Esophagus squamous epithelium (tissue), 4 donors: ENCODE data around the gene KCNE4.

ENCODE experiments used
- CTCF ChIP-seq, 6 experiments: fragments of 450-650 bp in 4 of 6; fragments of 200-600 bp in 2 of 6; sonication (generic) in 2 of 6; IDR thresholded peaks; one replicate each; pipeline ENCODE4 v1.5.1; 2016 to 2019; ENCODE audit warnings: antibody characterized with exemption in 6 of 6, mild to moderate bottlenecking in 4 of 6, moderate library complexity in 4 of 6
- POLR2A ChIP-seq, 4 donors: fragments of 450-650 bp; IDR thresholded peaks; one replicate each; pipeline ENCODE4 v1.6.1; 2017; ENCODE audit warnings: antibody characterized with exemption in 4 of 4, mild to moderate bottlenecking in 4 of 4, moderate library complexity in 3 of 4

GRCh38 chr2:223058952-223059716 lies 7.1 kb downstream of the KCNE4 start:
- no peak for TF ChIP-seq CTCF (IDR thresholded peaks at IDR 0.05)
- TF ChIP-seq POLR2A (IDR thresholded peaks at IDR 0.05): no peak
